SU-DHL-6 (cell line): ENCODE data around the gene GP5.

Source experiments
- H2AFZ ChIP-seq: fragments of 200-600 bp; sonication (generic); 2 replicates; pipeline ENCODE4 v1.6.1; 2014; ENCODE audit warnings: low read depth, mild to moderate bottlenecking, moderate library complexity, mixed read lengths, antibody characterized with exemption, low read length; ENCODE audit not compliant: severe bottlenecking
- H3F3A ChIP-seq: fragments of 200-600 bp; shearing (Covaris generic); 2 replicates; pipeline ENCODE4 v1.6.0; 2016; ENCODE audit warnings: antibody characterized with exemption, mild to moderate bottlenecking; ENCODE audit not compliant: insufficient read depth
- H3K27ac ChIP-seq: fragments of 200-600 bp; sonication (generic); 2 replicates; pipeline ENCODE4 v1.5.1; 2016; ENCODE audit warnings: low read depth, mild to moderate bottlenecking, low read length, moderate library complexity, mixed read lengths
- H3K27me3 ChIP-seq: fragments of 200-600 bp; sonication (generic), shearing (Covaris generic); 2 replicates; pipeline ENCODE4 v1.6.0; 2014; ENCODE audit warnings: mild to moderate bottlenecking, low read length
- H3K36me3 ChIP-seq: fragments of 200-600 bp; sonication (generic); 2 replicates; pipeline ENCODE4 v1.6.1; 2014; ENCODE audit warnings: mild to moderate bottlenecking, low read length, mixed read lengths
- H3K4me2 ChIP-seq: fragments of 300-600, 200-600 bp; shearing (Covaris generic), sonication (generic); 2 replicates; pipeline ENCODE4 v1.6.0; 2014; ENCODE audit warnings: low read length, low read depth, mild to moderate bottlenecking; ENCODE audit not compliant: poor library complexity, severe bottlenecking
- H3K4me3 ChIP-seq: fragments of 200-600 bp; sonication (generic); 2 replicates; pipeline ENCODE4 v1.5.1; 2014; ENCODE audit warnings: antibody characterized with exemption, low read length, mild to moderate bottlenecking, mixed read lengths; ENCODE audit not compliant: insufficient read depth, poor library complexity, severe bottlenecking
- H3K79me2 ChIP-seq: fragments of 200-600 bp; sonication (generic); 2 replicates; pipeline ENCODE4 v1.6.1; 2014; ENCODE audit warnings: mild to moderate bottlenecking, low read length, moderate library complexity; ENCODE audit not compliant: insufficient read depth
- H3K9ac ChIP-seq: fragments of 200-600 bp; sonication (generic); 2 replicates; pipeline ENCODE4 v1.7.0; 2014; ENCODE audit warnings: mild to moderate bottlenecking, low read length
- H3K9me2 ChIP-seq: fragments of 200-600 bp; sonication (generic); replicated peaks from 2 replicates; pipeline ENCODE4 v1.6.1; 2014; ENCODE audit warnings: low read length; ENCODE audit not compliant: insufficient read depth
- H3K9me3 ChIP-seq: fragments of 200-600 bp; sonication (generic); 2 replicates; pipeline ENCODE4 v1.6.1; 2014; ENCODE audit warnings: low read length, mixed read lengths; ENCODE audit not compliant: insufficient read depth
- H4K20me1 ChIP-seq: fragments of 200-600 bp; sonication (generic); 2 replicates; pipeline ENCODE4 v1.6.1; 2014; ENCODE audit warnings: low read depth, mild to moderate bottlenecking, antibody characterized with exemption, low read length, moderate library complexity, mixed read lengths
- EZH2phosphoT487 ChIP-seq: fragments of 200-600 bp; sonication (generic), shearing (Covaris generic); conservative IDR thresholded peaks from 2 replicates; pipeline ENCODE4 v1.6.1; 2018; ENCODE audit warnings: mild to moderate bottlenecking, antibody characterized with exemption, low read length, moderate library complexity, mixed read lengths
- TF ChIP-seq, protein P1 (sequence below): fragments of 200-600 bp; sonication (generic); IDR thresholded peaks from one replicate; pipeline ENCODE4 v1.5.1; 2017; ENCODE audit warnings: antibody characterized with exemption, mild to moderate bottlenecking, low read length, moderate library complexity; ENCODE audit not compliant: insufficient read depth, poor library complexity, severe bottlenecking

The GP5 gene

DNA sequence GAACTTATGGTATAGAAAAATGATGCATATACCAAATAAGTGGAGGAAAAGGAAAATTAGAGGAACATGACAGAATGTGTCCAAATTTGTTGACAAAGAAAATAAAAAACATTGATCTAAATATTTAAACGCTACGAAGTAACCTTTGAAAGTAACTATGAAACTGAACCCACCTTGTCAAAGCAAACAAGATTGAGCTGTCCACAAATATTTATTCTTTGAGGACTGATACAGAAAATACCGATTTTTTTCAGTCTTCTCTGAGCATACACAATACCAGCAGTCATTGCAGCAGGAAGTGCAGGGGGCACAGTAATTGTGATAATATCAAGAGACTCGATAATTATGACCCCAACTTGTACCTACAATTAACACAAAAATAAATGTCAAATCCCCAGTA, 47.7 kb upstream of the GP5 start:
- Histone ChIP-seq H2AFZ (no peak overlapping the region), H3K9me3 (no peaks in the 10 kb centered on the region), H3K4me2 (no peak overlapping the region), H3K27ac (no peak overlapping the region), H3K79me2 (no peaks in the 10 kb centered on the region), H3K9me2 (no peaks in the 10 kb centered on the region), H4K20me1 (no peaks in the 10 kb centered on the region), H3K9ac (no peak overlapping the region), H3K36me3 (peaks cover 41% of the 10 kb centered on the region), H3K27me3 (no peaks in the 10 kb centered on the region), H3F3A (no peaks in the 10 kb centered on the region), H3K4me3 (no peak overlapping the region)
- TF ChIP-seq, protein P1, sequence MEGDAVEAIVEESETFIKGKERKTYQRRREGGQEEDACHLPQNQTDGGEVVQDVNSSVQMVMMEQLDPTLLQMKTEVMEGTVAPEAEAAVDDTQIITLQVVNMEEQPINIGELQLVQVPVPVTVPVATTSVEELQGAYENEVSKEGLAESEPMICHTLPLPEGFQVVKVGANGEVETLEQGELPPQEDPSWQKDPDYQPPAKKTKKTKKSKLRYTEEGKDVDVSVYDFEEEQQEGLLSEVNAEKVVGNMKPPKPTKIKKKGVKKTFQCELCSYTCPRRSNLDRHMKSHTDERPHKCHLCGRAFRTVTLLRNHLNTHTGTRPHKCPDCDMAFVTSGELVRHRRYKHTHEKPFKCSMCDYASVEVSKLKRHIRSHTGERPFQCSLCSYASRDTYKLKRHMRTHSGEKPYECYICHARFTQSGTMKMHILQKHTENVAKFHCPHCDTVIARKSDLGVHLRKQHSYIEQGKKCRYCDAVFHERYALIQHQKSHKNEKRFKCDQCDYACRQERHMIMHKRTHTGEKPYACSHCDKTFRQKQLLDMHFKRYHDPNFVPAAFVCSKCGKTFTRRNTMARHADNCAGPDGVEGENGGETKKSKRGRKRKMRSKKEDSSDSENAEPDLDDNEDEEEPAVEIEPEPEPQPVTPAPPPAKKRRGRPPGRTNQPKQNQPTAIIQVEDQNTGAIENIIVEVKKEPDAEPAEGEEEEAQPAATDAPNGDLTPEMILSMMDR, result no peak
- no peak for TF ChIP-seq EZH2phosphoT487

DNA sequence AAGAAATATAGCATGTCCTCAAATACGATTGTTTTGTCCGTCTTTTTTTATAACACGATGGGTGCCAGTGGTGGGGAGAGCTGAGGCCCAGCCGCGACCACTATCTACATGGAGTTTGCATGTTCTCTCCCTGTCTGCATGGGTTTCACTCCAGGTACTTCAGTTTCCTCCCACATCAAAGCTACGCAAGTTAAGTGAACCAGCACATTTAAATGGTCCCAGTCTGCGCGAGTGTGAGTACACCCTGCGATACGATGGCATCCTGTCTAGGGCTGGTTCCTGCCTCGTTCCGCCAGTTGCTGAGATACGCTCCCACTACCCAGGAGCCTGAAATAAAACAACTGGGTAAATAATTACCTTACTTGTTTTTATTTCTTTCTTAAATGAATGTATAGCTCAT, 47.1 kb upstream of the GP5 start:
- no peak for TF ChIP-seq EZH2phosphoT487
- TF ChIP-seq, protein P1, result no peak
- Histone ChIP-seq H3K27ac (no peak overlapping the region), H3K27me3 (no peaks in the 10 kb centered on the region), H2AFZ (no peak overlapping the region), H3K36me3 (peaks cover 43% of the 10 kb centered on the region), H3K79me2 (no peaks in the 10 kb centered on the region), H3K9me2 (no peaks in the 10 kb centered on the region), H3K4me2 (no peak overlapping the region), H3K9me3 (no peaks in the 10 kb centered on the region), H3K4me3 (no peak overlapping the region), H3F3A (no peaks in the 10 kb centered on the region), H4K20me1 (no peaks in the 10 kb centered on the region), H3K9ac (no peak overlapping the region)

DNA sequence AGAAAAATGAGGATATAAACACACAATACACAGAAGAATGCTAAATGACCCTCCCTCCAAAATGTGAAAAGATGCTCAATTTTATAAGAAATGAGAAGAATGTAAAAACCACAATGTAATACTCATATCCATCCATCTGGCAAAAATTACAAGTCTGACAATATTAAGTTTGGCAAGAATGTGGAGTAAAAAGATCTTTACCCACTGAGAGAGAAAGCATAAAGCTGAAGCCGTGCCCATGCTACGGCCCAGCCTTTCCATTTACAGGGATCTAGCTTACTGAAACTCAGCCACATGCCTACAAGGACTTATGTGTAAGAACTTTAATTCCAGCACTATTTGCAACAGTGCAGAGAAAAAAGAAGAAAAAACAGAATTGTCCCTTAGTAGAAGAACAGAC, 44.8 kb upstream of the GP5 start:
- H3K4me2 ChIP-seq, result no peak overlapping the region
- no peaks in the 10 kb centered on the region for H4K20me1 ChIP-seq
- H3K79me2 ChIP-seq, result no peaks in the 10 kb centered on the region
- no peak overlapping the region for H3K9ac ChIP-seq
- TF ChIP-seq EZH2phosphoT487, result no peak
- TF ChIP-seq, protein P1, result no peak
- peaks cover 48% of the 10 kb centered on the region for H3K36me3 ChIP-seq
- no peaks in the 10 kb centered on the region for H3K27me3 ChIP-seq
- H3K27ac ChIP-seq, result no peak overlapping the region
- H3F3A ChIP-seq, result no peaks in the 10 kb centered on the region
- H3K9me3 ChIP-seq, result no peaks in the 10 kb centered on the region
- H3K4me3 ChIP-seq, result no peak overlapping the region
- no peaks in the 10 kb centered on the region for H3K9me2 ChIP-seq
- H2AFZ ChIP-seq, result no peak overlapping the region

DNA sequence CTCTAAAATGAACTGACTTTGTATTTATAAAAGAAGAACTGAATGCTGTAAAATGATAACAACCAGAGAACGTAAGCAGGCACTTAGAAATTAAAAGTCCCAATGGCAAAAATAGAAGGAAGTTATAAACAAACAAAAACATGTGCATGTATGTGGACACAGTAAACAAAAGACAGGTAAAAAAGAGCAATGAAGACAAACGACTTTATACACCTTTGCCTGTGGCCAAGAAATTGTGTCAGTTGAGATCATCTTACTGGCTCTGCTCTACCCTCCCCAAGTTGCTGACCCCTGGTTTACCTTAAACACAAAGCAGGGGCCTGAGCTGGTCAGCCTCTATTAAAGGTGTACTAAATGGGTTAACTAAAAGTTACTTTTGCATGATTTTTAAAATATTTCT, 41.7 kb upstream of the GP5 start:
- H2AFZ ChIP-seq, result no peak overlapping the region
- no peaks in the 10 kb centered on the region for H4K20me1 ChIP-seq
- H3K9ac ChIP-seq, result no peak overlapping the region
- no peaks in the 10 kb centered on the region for H3K27me3 ChIP-seq
- TF ChIP-seq, protein P1, result no peak
- no peak for TF ChIP-seq EZH2phosphoT487
- no peaks in the 10 kb centered on the region for H3K9me2 ChIP-seq
- peaks cover 41% of the 10 kb centered on the region; the same call in 1 of the 2 replicates for H3K36me3 ChIP-seq
- no peaks in the 10 kb centered on the region for H3F3A ChIP-seq
- H3K79me2 ChIP-seq, result no peaks in the 10 kb centered on the region
- no peaks in the 10 kb centered on the region for H3K9me3 ChIP-seq
- H3K4me2 ChIP-seq, result no peak overlapping the region
- H3K27ac ChIP-seq, result no peak overlapping the region
- no peak overlapping the region for H3K4me3 ChIP-seq
